ENCODE data around the gene RNF44.

- TF ChIP-seq TAF1 (IDR thresholded peaks at IDR 0.05; ENCODE audit: borderline replicate concordance, insufficient read depth, low read length): no peak
- TF ChIP-seq SIN3A (IDR thresholded peaks at IDR 0.05; ENCODE audit: borderline replicate concordance, insufficient read depth, low read length): no peak
- TF ChIP-seq POLR2AphosphoS5 (IDR thresholded peaks at IDR 0.05; ENCODE audit: low read depth, low read length): no peak
- TF ChIP-seq, protein P1, sequence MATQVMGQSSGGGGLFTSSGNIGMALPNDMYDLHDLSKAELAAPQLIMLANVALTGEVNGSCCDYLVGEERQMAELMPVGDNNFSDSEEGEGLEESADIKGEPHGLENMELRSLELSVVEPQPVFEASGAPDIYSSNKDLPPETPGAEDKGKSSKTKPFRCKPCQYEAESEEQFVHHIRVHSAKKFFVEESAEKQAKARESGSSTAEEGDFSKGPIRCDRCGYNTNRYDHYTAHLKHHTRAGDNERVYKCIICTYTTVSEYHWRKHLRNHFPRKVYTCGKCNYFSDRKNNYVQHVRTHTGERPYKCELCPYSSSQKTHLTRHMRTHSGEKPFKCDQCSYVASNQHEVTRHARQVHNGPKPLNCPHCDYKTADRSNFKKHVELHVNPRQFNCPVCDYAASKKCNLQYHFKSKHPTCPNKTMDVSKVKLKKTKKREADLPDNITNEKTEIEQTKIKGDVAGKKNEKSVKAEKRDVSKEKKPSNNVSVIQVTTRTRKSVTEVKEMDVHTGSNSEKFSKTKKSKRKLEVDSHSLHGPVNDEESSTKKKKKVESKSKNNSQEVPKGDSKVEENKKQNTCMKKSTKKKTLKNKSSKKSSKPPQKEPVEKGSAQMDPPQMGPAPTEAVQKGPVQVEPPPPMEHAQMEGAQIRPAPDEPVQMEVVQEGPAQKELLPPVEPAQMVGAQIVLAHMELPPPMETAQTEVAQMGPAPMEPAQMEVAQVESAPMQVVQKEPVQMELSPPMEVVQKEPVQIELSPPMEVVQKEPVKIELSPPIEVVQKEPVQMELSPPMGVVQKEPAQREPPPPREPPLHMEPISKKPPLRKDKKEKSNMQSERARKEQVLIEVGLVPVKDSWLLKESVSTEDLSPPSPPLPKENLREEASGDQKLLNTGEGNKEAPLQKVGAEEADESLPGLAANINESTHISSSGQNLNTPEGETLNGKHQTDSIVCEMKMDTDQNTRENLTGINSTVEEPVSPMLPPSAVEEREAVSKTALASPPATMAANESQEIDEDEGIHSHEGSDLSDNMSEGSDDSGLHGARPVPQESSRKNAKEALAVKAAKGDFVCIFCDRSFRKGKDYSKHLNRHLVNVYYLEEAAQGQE (IDR thresholded peaks at IDR 0.05; ENCODE audit: insufficient read depth in 1 of 2, low read depth in 2 of 2, low read length in 2 of 2): no peak
These were observed 20.0 kb downstream of the RNF44 start for GRCh38 chr5:176517053-176517661.
